Measurements from ENCODE around the gene HMGB2.

HMGB2 gene

DNA sequence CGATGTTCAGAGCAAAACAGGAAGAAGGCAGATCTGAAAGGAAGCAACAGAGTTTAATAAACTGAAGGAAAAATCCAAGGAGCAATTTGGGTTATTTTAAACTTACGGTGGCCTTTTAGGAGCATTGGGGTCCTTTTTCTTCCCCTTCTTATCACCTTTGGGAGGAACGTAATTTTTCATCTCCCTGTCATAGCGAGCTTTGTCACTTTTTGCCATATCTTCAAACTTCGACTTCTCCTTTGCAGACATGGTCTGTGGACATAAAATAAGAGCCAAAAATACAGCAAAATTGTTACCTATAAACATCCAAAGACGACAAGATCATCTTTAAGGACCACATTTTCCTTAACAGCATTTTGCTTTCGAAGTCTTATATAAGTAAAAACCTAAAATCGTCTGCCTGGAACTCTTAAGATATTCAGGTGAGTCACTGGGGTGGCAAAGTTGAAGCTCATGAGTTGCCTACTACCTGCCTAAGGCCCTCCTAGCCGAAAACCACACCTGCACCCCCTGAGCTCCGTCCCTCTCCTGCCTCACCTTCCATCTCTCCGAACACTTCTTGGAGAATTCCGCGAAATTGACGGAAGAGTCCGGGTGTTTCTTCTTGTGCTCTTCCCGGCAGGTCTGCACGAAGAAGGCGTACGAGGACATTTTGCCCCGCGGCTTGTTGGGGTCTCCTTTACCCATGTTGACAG, 1.0 kb downstream of the HMGB2 start:
- WGBS (ENCODE audit: extremely low coverage, insufficient coverage, low lambda C conversion rate) = no CpG with 5 or more reads among the region's 21 CpGs
- no peak overlapping the region for H3K27ac ChIP-seq (ENCODE audit: low read depth, low read length)
- H3K23ac ChIP-seq (ENCODE audit: low read length) = peak overlapping the region; percentile 54
- no peak overlapping the region for H4K8ac ChIP-seq (ENCODE audit: low read depth, low read length)
- H2BK120ac ChIP-seq (ENCODE audit: low read depth, low read length) = no peak overlapping the region
- peaks cover 21% of the 10 kb centered on the region for H3K79me2 ChIP-seq (ENCODE audit: control insufficient read depth, insufficient read depth, low read length)
- peak; percentile 28 for DNase-seq
- no peak overlapping the region for H2BK5ac ChIP-seq (ENCODE audit: low read length)
- H3K36me3 ChIP-seq (ENCODE audit: control insufficient read depth, insufficient read depth, low read length) = peaks cover 5% of the 10 kb centered on the region
- no peak overlapping the region for H2AK5ac ChIP-seq (ENCODE audit: low read length)
- H3K18ac ChIP-seq (ENCODE audit: low read length) = peak overlapping the region; percentile 98
- H3K4me3 ChIP-seq (ENCODE audit: low read length) = peak overlapping the region; percentile 94
- H3K4me2 ChIP-seq (ENCODE audit: low read length) = peak overlapping the region; percentile 78
- peaks cover 3% of the 10 kb centered on the region for H3K79me1 ChIP-seq (ENCODE audit: low read length)
- no peak overlapping the region for H2BK15ac ChIP-seq (replicated peaks; ENCODE audit: low read depth)
- H3K56ac ChIP-seq (ENCODE audit: low read length) = peak overlapping the region; percentile 98
- H3K4ac ChIP-seq (ENCODE audit: low read depth, low read length) = peak overlapping the region; percentile 100
- H3K4me1 ChIP-seq (ENCODE audit: control insufficient read depth, low read depth, low read length) = peaks cover 4% of the 10 kb centered on the region
- no peaks in the 10 kb centered on the region for H3K27me3 ChIP-seq (ENCODE audit: insufficient read depth, low read length, poor library complexity)
- H4K5ac ChIP-seq (ENCODE audit: low read length) = no peak overlapping the region
- peak overlapping the region; percentile 98 for H3K9ac ChIP-seq (ENCODE audit: low read length)

DNA sequence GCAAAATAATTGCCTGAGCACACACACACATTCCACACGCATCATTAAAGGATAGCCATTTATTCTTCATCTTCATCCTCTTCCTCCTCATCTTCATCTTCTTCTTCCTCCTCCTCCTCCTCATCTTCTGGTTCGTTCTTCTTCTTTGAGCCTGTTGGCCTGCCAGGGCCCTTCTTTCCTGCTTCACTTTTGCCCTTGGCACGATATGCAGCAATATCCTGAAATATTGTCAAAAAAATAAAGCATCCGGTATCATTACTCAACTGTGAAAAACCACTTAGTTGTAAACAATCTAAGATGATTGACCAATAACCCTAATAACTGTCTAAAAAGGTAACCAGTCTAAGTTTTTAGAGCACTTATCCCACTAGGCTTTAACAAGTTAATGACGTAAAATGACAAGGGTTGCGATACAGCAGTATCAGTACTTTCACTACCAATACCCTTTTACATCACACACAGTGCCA, 2.1 kb downstream of the HMGB2 start:
- DNase-seq = no peak

DNA sequence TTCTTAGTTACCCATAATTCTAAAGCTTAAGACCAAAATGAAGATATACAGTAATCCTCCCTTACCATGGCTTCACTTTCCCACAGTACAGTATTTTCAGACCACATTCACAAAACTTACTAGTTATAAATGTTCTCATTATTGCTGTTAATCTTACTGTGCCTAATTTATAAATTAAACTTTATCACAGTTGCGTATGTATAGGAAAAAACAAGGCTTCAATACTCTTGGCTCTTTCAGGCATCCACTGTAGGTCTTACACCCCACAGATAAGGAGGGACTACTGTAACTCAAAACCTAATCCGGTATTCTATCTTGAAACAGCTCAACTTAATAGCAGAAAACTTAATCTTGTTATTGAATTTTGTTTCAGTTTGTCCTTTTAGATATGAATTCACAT, 3.6 kb downstream of the HMGB2 start:
- Histone ChIP-seq H3K27me3 (ENCODE audit: insufficient read depth, low read length, poor library complexity) (no peaks in the 10 kb centered on the region), H2BK120ac (ENCODE audit: low read depth, low read length) (no peak overlapping the region), H3K4me2 (ENCODE audit: low read length) (no peak overlapping the region), H4K8ac (ENCODE audit: low read depth, low read length) (no peak overlapping the region), H3K79me1 (ENCODE audit: low read length) (peaks cover 3% of the 10 kb centered on the region), H2BK5ac (ENCODE audit: low read length) (no peak overlapping the region), H2BK15ac (replicated peaks; ENCODE audit: low read depth) (no peak overlapping the region), H2AK5ac (ENCODE audit: low read length) (no peak overlapping the region), H3K56ac (ENCODE audit: low read length) (no peak overlapping the region), H3K27ac (ENCODE audit: low read depth, low read length) (no peak overlapping the region), H4K5ac (ENCODE audit: low read length) (no peak overlapping the region), H3K18ac (ENCODE audit: low read length) (no peak overlapping the region), H3K4me1 (ENCODE audit: control insufficient read depth, low read depth, low read length) (peaks cover 4% of the 10 kb centered on the region), H3K36me3 (ENCODE audit: control insufficient read depth, insufficient read depth, low read length) (peaks cover 5% of the 10 kb centered on the region), H3K79me2 (ENCODE audit: control insufficient read depth, insufficient read depth, low read length) (peaks cover 21% of the 10 kb centered on the region), H3K4ac (ENCODE audit: low read depth, low read length) (no peak overlapping the region), H3K9ac (ENCODE audit: low read length) (no peak overlapping the region), H3K4me3 (ENCODE audit: low read length) (no peak overlapping the region), H3K23ac (ENCODE audit: low read length) (no peak overlapping the region)
- no CpG with 5 or more reads among the region's 2 CpGs for WGBS (ENCODE audit: extremely low coverage, insufficient coverage, low lambda C conversion rate)
- DNase-seq = no peak

More for the DNA sequence above, 2.1 kb downstream of the HMGB2 start:
- Histone ChIP-seq H3K4me3 (ENCODE audit: low read length) (no peak overlapping the region), H3K27me3 (ENCODE audit: insufficient read depth, low read length, poor library complexity) (no peaks in the 10 kb centered on the region), H3K79me1 (ENCODE audit: low read length) (peaks cover 3% of the 10 kb centered on the region), H3K18ac (ENCODE audit: low read length) (no peak overlapping the region), H2BK120ac (ENCODE audit: low read depth, low read length) (no peak overlapping the region), H4K8ac (ENCODE audit: low read depth, low read length) (no peak overlapping the region), H3K56ac (ENCODE audit: low read length) (peak overlapping the region; percentile 56), H3K79me2 (ENCODE audit: control insufficient read depth, insufficient read depth, low read length) (peaks cover 21% of the 10 kb centered on the region), H3K4me1 (ENCODE audit: control insufficient read depth, low read depth, low read length) (peaks cover 4% of the 10 kb centered on the region), H3K4ac (ENCODE audit: low read depth, low read length) (no peak overlapping the region), H3K27ac (ENCODE audit: low read depth, low read length) (no peak overlapping the region), H2AK5ac (ENCODE audit: low read length) (no peak overlapping the region), H3K9ac (ENCODE audit: low read length) (peak overlapping the region; percentile 18), H4K5ac (ENCODE audit: low read length) (no peak overlapping the region), H2BK5ac (ENCODE audit: low read length) (no peak overlapping the region), H3K36me3 (ENCODE audit: control insufficient read depth, insufficient read depth, low read length) (peaks cover 5% of the 10 kb centered on the region), H3K23ac (ENCODE audit: low read length) (no peak overlapping the region), H2BK15ac (replicated peaks; ENCODE audit: low read depth) (no peak overlapping the region), H3K4me2 (ENCODE audit: low read length) (peak overlapping the region; percentile 4)
- 100% methylated on average over 1 of the region's 6 CpGs for WGBS (ENCODE audit: extremely low coverage, insufficient coverage, low lambda C conversion rate)

DNA sequence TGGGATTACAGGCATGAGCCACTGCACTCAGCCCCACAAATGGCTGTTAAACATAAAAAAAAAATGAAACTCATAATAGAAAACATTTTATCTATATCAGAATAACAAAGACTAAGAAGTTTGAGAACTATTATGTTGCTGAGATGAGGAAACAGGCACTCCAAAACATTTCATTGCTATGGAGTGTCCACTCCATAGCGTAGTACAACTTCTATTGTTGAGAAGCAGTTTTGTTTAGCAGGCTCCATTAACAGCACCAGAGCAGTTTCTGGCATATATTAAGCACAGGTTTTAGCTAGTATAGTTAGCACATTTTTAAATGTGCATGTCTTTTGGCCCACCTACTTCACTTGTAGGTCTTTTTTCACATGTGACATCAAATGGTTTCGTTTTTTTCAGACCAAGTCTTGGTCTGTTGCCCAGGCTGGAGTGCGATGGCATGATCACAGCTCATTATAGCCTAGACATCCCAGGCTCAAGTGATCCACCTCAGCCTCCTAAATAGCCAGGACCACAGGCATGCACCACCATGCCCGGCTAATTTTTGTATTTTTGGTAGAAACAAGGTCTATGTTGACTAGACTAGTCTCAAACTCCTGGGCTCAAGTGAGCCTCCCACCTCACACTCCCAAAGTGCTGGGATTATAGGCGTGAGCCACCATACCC, 5.8 kb downstream of the HMGB2 start:
- Histone ChIP-seq H2BK120ac (ENCODE audit: low read depth, low read length) (no peak overlapping the region), H3K4me1 (ENCODE audit: control insufficient read depth, low read depth, low read length) (peaks cover 4% of the 10 kb centered on the region), H2AK5ac (ENCODE audit: low read length) (no peak overlapping the region), H4K8ac (ENCODE audit: low read depth, low read length) (no peak overlapping the region), H3K27ac (ENCODE audit: low read depth, low read length) (no peak overlapping the region), H4K5ac (ENCODE audit: low read length) (no peak overlapping the region), H2BK15ac (replicated peaks; ENCODE audit: low read depth) (no peak overlapping the region), H3K56ac (ENCODE audit: low read length) (no peak overlapping the region), H3K18ac (ENCODE audit: low read length) (no peak overlapping the region), H3K27me3 (ENCODE audit: insufficient read depth, low read length, poor library complexity) (no peaks in the 10 kb centered on the region), H3K4me2 (ENCODE audit: low read length) (no peak overlapping the region), H2BK5ac (ENCODE audit: low read length) (no peak overlapping the region), H3K4me3 (ENCODE audit: low read length) (no peak overlapping the region), H3K4ac (ENCODE audit: low read depth, low read length) (no peak overlapping the region), H3K36me3 (ENCODE audit: control insufficient read depth, insufficient read depth, low read length) (peaks cover 5% of the 10 kb centered on the region), H3K79me2 (ENCODE audit: control insufficient read depth, insufficient read depth, low read length) (peaks cover 16% of the 10 kb centered on the region), H3K79me1 (ENCODE audit: low read length) (peaks cover 3% of the 10 kb centered on the region), H3K9ac (ENCODE audit: low read length) (no peak overlapping the region), H3K23ac (ENCODE audit: low read length) (no peak overlapping the region)
- no peak for DNase-seq
- WGBS (ENCODE audit: extremely low coverage, insufficient coverage, low lambda C conversion rate) = no CpG with 5 or more reads among the region's 5 CpGs

DNA sequence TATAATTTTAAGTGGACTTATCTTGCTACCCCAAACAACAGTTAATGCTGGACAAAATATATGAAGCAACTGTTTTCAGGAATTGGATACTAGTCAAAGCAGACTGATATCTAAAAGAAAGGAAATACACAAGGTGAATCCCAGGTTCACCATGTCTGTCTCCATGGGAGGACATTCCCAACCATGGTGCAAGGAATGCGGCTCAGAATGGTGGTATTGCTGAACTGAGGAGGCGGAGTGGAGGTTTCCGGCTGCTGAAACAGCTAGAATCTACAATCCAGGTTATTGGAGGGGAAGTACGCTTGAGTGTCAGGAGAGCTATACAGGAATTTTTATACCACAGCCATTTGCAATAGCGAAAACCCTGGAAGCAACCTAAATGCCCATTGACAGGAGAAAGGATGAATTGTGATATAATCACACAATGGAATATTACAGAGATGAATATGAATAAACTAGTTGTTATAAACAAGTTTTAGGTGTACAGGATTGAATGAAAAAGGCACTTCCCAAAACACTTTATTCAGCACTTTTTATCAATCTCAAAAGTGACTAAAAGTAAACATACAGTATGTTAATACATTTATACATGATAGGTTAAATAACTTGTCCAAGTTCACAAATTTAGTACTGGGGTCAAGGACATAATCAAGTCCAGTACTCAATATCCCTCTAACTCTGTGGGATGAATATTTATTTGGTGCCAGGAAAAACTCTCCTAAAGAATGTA, 9.0 kb downstream of the HMGB2 start:
- Histone ChIP-seq H2BK5ac (ENCODE audit: low read length) (no peak overlapping the region), H3K4ac (ENCODE audit: low read depth, low read length) (no peak overlapping the region), H3K27me3 (ENCODE audit: insufficient read depth, low read length, poor library complexity) (no peaks in the 10 kb centered on the region), H2AK5ac (ENCODE audit: low read length) (no peak overlapping the region), H3K9ac (ENCODE audit: low read length) (no peak overlapping the region), H3K56ac (ENCODE audit: low read length) (no peak overlapping the region), H2BK120ac (ENCODE audit: low read depth, low read length) (no peak overlapping the region), H3K4me2 (ENCODE audit: low read length) (no peak overlapping the region), H4K8ac (ENCODE audit: low read depth, low read length) (no peak overlapping the region), H3K4me3 (ENCODE audit: low read length) (no peak overlapping the region), H3K79me2 (ENCODE audit: control insufficient read depth, insufficient read depth, low read length) (no peaks in the 10 kb centered on the region), H3K4me1 (ENCODE audit: control insufficient read depth, low read depth, low read length) (no peaks in the 10 kb centered on the region), H3K18ac (ENCODE audit: low read length) (no peak overlapping the region), H2BK15ac (replicated peaks; ENCODE audit: low read depth) (no peak overlapping the region), H3K27ac (ENCODE audit: low read depth, low read length) (no peak overlapping the region), H4K5ac (ENCODE audit: low read length) (no peak overlapping the region), H3K36me3 (ENCODE audit: control insufficient read depth, insufficient read depth, low read length) (peaks cover 2% of the 10 kb centered on the region), H3K79me1 (ENCODE audit: low read length) (no peaks in the 10 kb centered on the region), H3K23ac (ENCODE audit: low read length) (no peak overlapping the region)
- WGBS (ENCODE audit: extremely low coverage, insufficient coverage, low lambda C conversion rate) = no CpG with 5 or more reads among the region's 5 CpGs
- DNase-seq = no peak

Data from mesendoderm (in vitro differentiated cells).